Stimulated activated naive B cell treated with anti-CD40 and anti-IgM and Interleukin-4, amounts not matched to agents 10 μg/mL and 1 μg/mL and 100 μg/mL, for 72 hours (primary cell): ENCODE results near the gene KRT9.
A peak's percentile ranks its signal among the peaks of the same experiment; 100 is the strongest.
"Not testable (repeated sequence)": the region's sequence is repeated elsewhere in the genome, so short reads cannot be mapped to it uniquely, and the experiment has no call there.

Source experiments
- ATAC-seq, 2 donors: fragments of 150-1000 bp; cut with Tn5 transposase; replicated peaks; 2 replicates each; pipeline ENCODE4 v1.10.0; 2021; ENCODE audit warnings: moderate library complexity in 1 of 2
- DNase-seq: peaks from one replicate; pipeline ENCODE4 v3.0.0; 2021
- H3K27ac Mint-ChIP-seq: one replicate; pipeline ENCODE4 v1.8.0; 2022; ENCODE audit warnings: mild to moderate bottlenecking, mixed read lengths
- H3K27me3 Mint-ChIP-seq, 2 donors: one replicate each; pipeline ENCODE4 v1.8.0; 2022; ENCODE audit warnings: mixed read lengths in 2 of 2
- H3K36me3 Mint-ChIP-seq, 2 donors: one replicate each; pipeline ENCODE4 v1.8.0; 2022; ENCODE audit warnings: mixed read lengths in 2 of 2, mild to moderate bottlenecking in 1 of 2
- H3K4me1 Mint-ChIP-seq, 2 donors: one replicate each; pipeline ENCODE4 v1.8.0; 2022; ENCODE audit warnings: mixed read lengths in 2 of 2, mild to moderate bottlenecking in 1 of 2
- H3K4me3 Mint-ChIP-seq, 2 donors: one replicate each; pipeline ENCODE4 v1.8.0; 2022; ENCODE audit warnings: mild to moderate bottlenecking in 2 of 2, mixed read lengths in 2 of 2, moderate library complexity in 1 of 2
- H3K9me3 Mint-ChIP-seq, 2 donors: one replicate each; pipeline ENCODE4 v1.8.0; 2022; ENCODE audit warnings: mixed read lengths in 2 of 2, mild to moderate bottlenecking in 1 of 2

Gene KRT9

GRCh38 chr17:41588126-41588810, 16.4 kb upstream of the KRT9 start:
- Mint-ChIP-seq H3K9me3 (no peaks in the 10 kb centered on the region), H3K27ac (no peak overlapping the region), H3K4me1 (no peaks in the 10 kb centered on the region), H3K27me3 (peaks cover 25 to 32% of the 10 kb centered on the region in 2 donors), H3K4me3 (no peak overlapping the region), H3K36me3 (no peaks in the 10 kb centered on the region)
- no peak for DNase-seq
- ATAC-seq, result no peak

GRCh38 chr17:41586863-41587495, 15.1 kb upstream of the KRT9 start, which contains the start of gene KRT14:
KRT14 (minus strand) TSS chr17:41586895; CDS start chr17:41586834, 61 bp downstream.
- no peak for DNase-seq

GRCh38 chr17:41585301-41586056, 13.6 kb upstream of the KRT9 start:
- H3K4me3 Mint-ChIP-seq, result no peak overlapping the region
- ATAC-seq, result no peak
- DNase-seq, result no peak
- H3K4me1 Mint-ChIP-seq, result no peaks in the 10 kb centered on the region
- peaks cover 39 to 46% of the 10 kb centered on the region in 2 donors for H3K27me3 Mint-ChIP-seq
- no peaks in the 10 kb centered on the region for H3K36me3 Mint-ChIP-seq
- no peak overlapping the region for H3K27ac Mint-ChIP-seq
- H3K9me3 Mint-ChIP-seq, result no peaks in the 10 kb centered on the region

More at GRCh38 chr17:41586863-41587495, 15.1 kb upstream of the KRT9 start, which contains the start of gene KRT14:
- Mint-ChIP-seq H3K27ac (no peak within 1 kb of the TSS), H3K4me3 (no peak within 1 kb of the TSS), H3K9me3 (no peaks in the 10 kb centered on the region), H3K36me3 (no peaks in the 10 kb centered on the region), H3K4me1 (no peaks in the 10 kb centered on the region), H3K27me3 (peaks cover 36 to 38% of the 10 kb centered on the region in 2 donors)
- ATAC-seq, result no peak

- H3K36me3 Mint-ChIP-seq, H3K4me3 Mint-ChIP-seq, ATAC-seq, H3K9me3 Mint-ChIP-seq, DNase-seq, H3K4me1 Mint-ChIP-seq, H3K27ac Mint-ChIP-seq: not testable (repeated sequence)
- H3K27me3 Mint-ChIP-seq, result peaks cover 48 to 51% of the 10 kb centered on the region in 2 donors
These were observed 12.6 kb upstream of the KRT9 start for GRCh38 chr17:41584331-41584927.

- Mint-ChIP-seq H3K36me3 (no peaks in the 10 kb centered on the region), H3K9me3 (no peaks in the 10 kb centered on the region), H3K4me3 (no peak overlapping the region), H3K27me3 (peaks cover 48 to 59% of the 10 kb centered on the region in 2 donors), H3K27ac (no peak overlapping the region), H3K4me1 (no peaks in the 10 kb centered on the region)
- ATAC-seq, result no peak
- no peak for DNase-seq
These were observed 11.6 kb upstream of the KRT9 start for GRCh38 chr17:41583137-41584127.

GRCh38 chr17:41582061-41582968, 10.5 kb upstream of the KRT9 start:
- ATAC-seq, H3K27ac Mint-ChIP-seq, H3K9me3 Mint-ChIP-seq, H3K4me3 Mint-ChIP-seq, H3K4me1 Mint-ChIP-seq, DNase-seq, H3K36me3 Mint-ChIP-seq: not testable (repeated sequence)
- peaks cover 55 to 65% of the 10 kb centered on the region in 2 donors for H3K27me3 Mint-ChIP-seq

GRCh38 chr17:41581366-41582060, 9.7 kb upstream of the KRT9 start:
- Mint-ChIP-seq H3K27me3 (peaks cover 57 to 67% of the 10 kb centered on the region in 2 donors), H3K36me3 (no peaks in the 10 kb centered on the region), H3K4me1 (no peaks in the 10 kb centered on the region), H3K27ac (no peak overlapping the region), H3K4me3 (no peak overlapping the region), H3K9me3 (peaks cover 0 to 3% of the 10 kb centered on the region in 2 donors)
- DNase-seq, result no peak
- no peak for ATAC-seq

GRCh38 chr17:41580687-41581365, 9.0 kb upstream of the KRT9 start:
- peaks cover 61 to 74% of the 10 kb centered on the region in 2 donors for H3K27me3 Mint-ChIP-seq
- ATAC-seq (no peak), DNase-seq (no peak)
- H3K27ac Mint-ChIP-seq, result no peak overlapping the region
- no peaks in the 10 kb centered on the region for H3K4me1 Mint-ChIP-seq
- H3K36me3 Mint-ChIP-seq, result no peaks in the 10 kb centered on the region
- no peak overlapping the region for H3K4me3 Mint-ChIP-seq
- H3K9me3 Mint-ChIP-seq, result peaks cover 0 to 3% of the 10 kb centered on the region in 2 donors

- Mint-ChIP-seq H3K9me3 (peaks cover 0 to 3% of the 10 kb centered on the region in 2 donors), H3K4me3 (no peak overlapping the region), H3K27ac (no peak overlapping the region), H3K36me3 (no peaks in the 10 kb centered on the region), H3K27me3 (peaks cover 61 to 80% of the 10 kb centered on the region in 2 donors), H3K4me1 (no peaks in the 10 kb centered on the region)
- ATAC-seq (no peak), DNase-seq (no peak)
These were observed 8.4 kb upstream of the KRT9 start for GRCh38 chr17:41580244-41580575.

GRCh38 chr17:41579484-41580243, 7.8 kb upstream of the KRT9 start:
- ATAC-seq, result peak; percentile 86 to 92
- Mint-ChIP-seq H3K36me3 (no peaks in the 10 kb centered on the region), H3K9me3 (peaks cover 0 to 3% of the 10 kb centered on the region in 2 donors), H3K27ac (no peak overlapping the region), H3K4me1 (no peaks in the 10 kb centered on the region), H3K4me3 (no peak overlapping the region), H3K27me3 (peaks cover 61 to 83% of the 10 kb centered on the region in 2 donors)
- DNase-seq, result peak; percentile 47

GRCh38 chr17:41578971-41579370, 7.1 kb upstream of the KRT9 start:
- Mint-ChIP-seq H3K4me3 (no peak overlapping the region), H3K27me3 (peaks cover 68 to 83% of the 10 kb centered on the region in 2 donors), H3K36me3 (no peaks in the 10 kb centered on the region), H3K27ac (no peak overlapping the region), H3K9me3 (peaks cover 0 to 3% of the 10 kb centered on the region in 2 donors), H3K4me1 (no peaks in the 10 kb centered on the region)
- DNase-seq, result no peak
- ATAC-seq, result no peak
